HG02938 (cell line): ENCODE measurements around the gene CSTF2.
A peak's percentile ranks its signal among the peaks of the same experiment; 100 is the strongest.
"Not testable (repeated sequence)": the region's sequence is repeated elsewhere in the genome, so short reads cannot be mapped to it uniquely, and the experiment has no call there.

ENCODE experiments used
- ATAC-seq: cut with Tn5 transposase; IDR thresholded peaks from one replicate; pipeline ENCODE4 v1.9.1; 2021; ENCODE audit warnings: mild to moderate bottlenecking, moderate library complexity; ENCODE audit not compliant: unreplicated experiment

CSTF2 gene

GRCh38 chrX:100819837-100820666 is at the start of gene CSTF2:
Gene CSTF2 (plus strand): TSS chrX:100820391. CDS start chrX:100820417, 26 bp downstream.
- peak; percentile 97 for ATAC-seq

- not testable (repeated sequence) for ATAC-seq
Observed at GRCh38 chrX:100796371-100796770, 23.8 kb upstream of the CSTF2 start.

- ATAC-seq, result no peak
Observed at GRCh38 chrX:100797359-100797758, 22.8 kb upstream of the CSTF2 start.

- ATAC-seq, result no peak
Observed at GRCh38 chrX:100798484-100799214, 21.5 kb upstream of the CSTF2 start.

GRCh38 chrX:100802843-100803242 is 17.3 kb upstream of the CSTF2 start:
- no peak for ATAC-seq

- no peak for ATAC-seq
Observed at GRCh38 chrX:100804780-100805179, 15.4 kb upstream of the CSTF2 start.

GRCh38 chrX:100808265-100808664 is 11.9 kb upstream of the CSTF2 start:
- not testable (repeated sequence) for ATAC-seq

GRCh38 chrX:100812216-100813158 is 7.7 kb upstream of the CSTF2 start:
- no peak for ATAC-seq

- no peak for ATAC-seq
Observed at GRCh38 chrX:100817340-100817739, 2.9 kb upstream of the CSTF2 start.

GRCh38 chrX:100819534-100819836 is 706 bp upstream of the CSTF2 start:
- no peak for ATAC-seq

GRCh38 chrX:100829730-100830129 is 9.5 kb downstream of the CSTF2 start:
- ATAC-seq, result peak; percentile 82

GRCh38 chrX:100830143-100830542 is 10.0 kb downstream of the CSTF2 start:
- ATAC-seq, result peak; percentile 12

GRCh38 chrX:100830547-100830946 is 10.4 kb downstream of the CSTF2 start:
- ATAC-seq, result peak; percentile 50

- no peak for ATAC-seq
Observed at GRCh38 chrX:100831219-100831946, 11.2 kb downstream of the CSTF2 start.

GRCh38 chrX:100850317-100850716 is 30.1 kb downstream of the CSTF2 start:
- no peak for ATAC-seq

- no peak for ATAC-seq
Observed at GRCh38 chrX:100852810-100853209, 32.6 kb downstream of the CSTF2 start.

GRCh38 chrX:100863326-100863864 is 43.2 kb downstream of the CSTF2 start:
- no peak for ATAC-seq

- no peak for ATAC-seq
Observed at GRCh38 chrX:100864657-100865391, 44.6 kb downstream of the CSTF2 start.

- no peak for ATAC-seq
Observed at GRCh38 chrX:100868273-100868672, 48.1 kb downstream of the CSTF2 start.

GRCh38 chrX:100870527-100870926 is 50.3 kb downstream of the CSTF2 start:
- no peak for ATAC-seq
